RPMI8226 (cell line): ENCODE results near the gene MAT2A.
A peak's percentile ranks its signal among the peaks of the same experiment; 100 is the strongest.
"Not testable (repeated sequence)": the region's sequence is repeated elsewhere in the genome, so short reads cannot be mapped to it uniquely, and the experiment has no call there.

Source experiments
- DNase-seq: peaks from one replicate; pipeline ENCODE4 v3.0.0-alpha.2; 2015

Gene MAT2A

GRCh38 chr2:85547859-85548607, 9.1 kb downstream of the MAT2A start:
- DNase-seq, result no peak

DNA sequence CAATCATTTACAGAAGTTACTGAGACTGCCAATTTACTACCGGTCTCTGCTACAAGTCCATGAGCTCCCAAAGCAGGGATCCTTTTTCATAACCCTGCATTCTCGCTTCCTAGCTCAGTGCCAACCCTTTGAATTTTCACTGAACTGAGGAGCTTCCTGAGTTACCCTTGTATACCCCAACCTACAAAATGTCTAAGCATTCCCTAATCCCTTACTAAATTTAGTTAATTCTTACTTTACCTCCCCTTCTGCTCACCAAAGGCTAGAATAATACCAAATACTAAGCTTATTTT, 9.6 kb downstream of the MAT2A start:
- no peak for DNase-seq

DNA sequence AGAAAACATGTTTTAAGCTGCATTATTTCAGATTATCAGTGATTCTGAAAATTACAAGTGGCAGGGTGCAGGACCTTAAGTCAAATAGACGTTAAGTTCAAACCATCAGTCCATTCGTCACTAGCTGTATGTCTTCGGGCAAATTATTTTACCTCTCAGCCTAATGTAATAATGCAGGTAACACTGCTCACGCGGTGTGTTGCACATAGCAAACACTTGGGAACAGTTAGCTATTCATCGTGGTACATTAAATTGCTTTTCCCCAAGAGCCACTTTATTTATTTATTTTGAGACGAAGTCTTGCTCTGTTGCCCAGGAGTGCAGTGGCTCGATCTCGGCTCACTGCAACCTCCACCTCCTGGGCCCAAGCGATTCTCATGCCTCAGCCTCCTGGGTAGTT, 10.1 kb downstream of the MAT2A start:
- DNase-seq, result no peak

- DNase-seq, result no peak
These were observed 10.9 kb downstream of the MAT2A start for GRCh38 chr2:85549826-85550225.

DNA sequence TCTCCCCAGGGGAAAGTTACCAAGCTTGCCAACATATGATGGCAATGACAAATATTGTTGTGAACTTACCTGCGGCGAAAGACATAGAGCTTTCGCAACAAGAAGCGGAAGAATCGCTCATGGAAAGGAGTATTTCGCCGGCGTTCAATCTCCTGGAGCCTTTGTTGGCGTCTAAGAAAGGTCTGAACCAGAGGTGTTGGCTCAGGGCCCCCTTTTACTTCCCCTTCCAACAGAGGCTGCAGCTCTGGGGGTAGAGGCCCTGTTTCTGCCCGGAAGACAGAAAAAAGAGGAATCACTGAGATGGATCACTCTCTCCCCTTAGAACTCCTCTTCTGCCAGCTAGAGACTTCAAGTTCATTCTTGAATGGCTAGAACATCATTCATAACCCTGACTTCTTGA, 11.5 kb downstream of the MAT2A start:
- DNase-seq, result no peak

- peak; percentile 80 for DNase-seq
These were observed 13.0 kb downstream of the MAT2A start for GRCh38 chr2:85551698-85552678.

DNA sequence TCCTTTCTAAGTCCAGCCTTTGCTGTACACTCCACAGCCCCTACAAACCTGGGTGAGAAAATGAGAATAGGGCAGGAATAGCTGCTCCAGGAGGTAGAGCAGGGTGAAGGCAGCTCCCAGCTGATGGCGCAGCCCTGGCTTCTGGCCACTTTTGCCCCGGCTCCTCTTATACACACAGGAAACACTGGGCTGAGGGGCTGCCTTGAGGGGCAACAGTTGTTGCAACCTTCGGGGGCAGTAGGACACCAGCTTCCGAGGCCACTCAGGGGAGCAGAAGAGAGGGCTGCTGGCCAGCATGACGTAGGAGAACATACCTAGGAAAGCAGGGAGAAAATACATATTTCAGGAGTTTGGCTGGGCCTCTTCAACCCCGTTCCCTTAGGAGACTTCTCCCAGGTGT, 14.2 kb downstream of the MAT2A start:
- no peak for DNase-seq

DNA sequence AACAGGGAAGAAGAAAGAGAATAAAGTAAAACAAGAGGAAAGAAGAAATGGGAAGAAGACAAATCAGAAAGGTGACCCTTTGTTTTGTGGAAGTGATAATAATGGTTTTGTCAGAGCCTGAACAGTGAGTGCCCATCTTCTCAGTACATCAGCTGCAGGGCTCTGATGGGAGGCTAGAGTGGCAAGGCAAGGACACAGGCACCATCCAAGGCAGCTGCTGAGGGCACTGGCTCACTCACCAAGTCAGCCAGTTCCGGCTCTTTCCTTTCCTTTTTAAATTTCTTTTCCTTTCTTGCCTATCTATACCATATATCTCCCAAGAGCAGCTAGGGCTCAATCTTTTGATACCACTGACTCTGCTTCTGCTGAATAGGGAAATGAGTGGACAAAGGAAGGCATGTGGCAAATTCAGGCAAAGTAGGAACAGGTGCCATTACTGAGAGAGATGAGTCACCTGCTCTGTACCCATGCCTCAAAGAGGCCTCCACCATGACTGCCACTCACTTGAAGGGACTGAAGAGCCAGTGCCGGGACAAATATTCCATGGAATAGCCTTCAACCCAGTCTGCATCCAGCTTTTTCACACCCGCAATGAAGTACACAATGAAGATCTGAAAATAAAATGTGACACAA, 16.1 kb downstream of the MAT2A start:
- no peak for DNase-seq

DNA sequence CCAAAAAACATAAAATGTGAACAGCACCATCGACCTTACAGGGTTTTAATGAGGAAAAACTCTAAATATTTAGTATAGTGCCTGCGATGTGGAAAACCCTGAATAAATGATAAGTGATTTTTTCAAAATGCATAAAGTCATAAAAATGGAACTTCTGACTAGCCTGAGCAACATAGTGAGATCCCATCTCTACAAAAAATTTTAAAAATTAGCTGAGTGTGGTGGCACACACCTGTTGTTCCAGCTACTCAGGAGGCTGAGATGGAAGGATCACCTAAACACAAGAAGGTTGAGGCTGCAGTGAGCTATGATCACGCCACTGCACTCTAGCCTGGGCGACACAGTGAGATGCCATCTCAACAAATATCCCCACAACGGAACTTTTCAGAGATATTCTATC, 18.2 kb downstream of the MAT2A start:
- DNase-seq, result no peak

GRCh38 chr2:85558160-85558559, 19.2 kb downstream of the MAT2A start:
- no peak for DNase-seq

- DNase-seq, result not testable (repeated sequence)
These were observed 21.4 kb downstream of the MAT2A start for GRCh38 chr2:85560403-85560726.

GRCh38 chr2:85560812-85561279, 21.9 kb downstream of the MAT2A start:
- DNase-seq, result no peak

DNA sequence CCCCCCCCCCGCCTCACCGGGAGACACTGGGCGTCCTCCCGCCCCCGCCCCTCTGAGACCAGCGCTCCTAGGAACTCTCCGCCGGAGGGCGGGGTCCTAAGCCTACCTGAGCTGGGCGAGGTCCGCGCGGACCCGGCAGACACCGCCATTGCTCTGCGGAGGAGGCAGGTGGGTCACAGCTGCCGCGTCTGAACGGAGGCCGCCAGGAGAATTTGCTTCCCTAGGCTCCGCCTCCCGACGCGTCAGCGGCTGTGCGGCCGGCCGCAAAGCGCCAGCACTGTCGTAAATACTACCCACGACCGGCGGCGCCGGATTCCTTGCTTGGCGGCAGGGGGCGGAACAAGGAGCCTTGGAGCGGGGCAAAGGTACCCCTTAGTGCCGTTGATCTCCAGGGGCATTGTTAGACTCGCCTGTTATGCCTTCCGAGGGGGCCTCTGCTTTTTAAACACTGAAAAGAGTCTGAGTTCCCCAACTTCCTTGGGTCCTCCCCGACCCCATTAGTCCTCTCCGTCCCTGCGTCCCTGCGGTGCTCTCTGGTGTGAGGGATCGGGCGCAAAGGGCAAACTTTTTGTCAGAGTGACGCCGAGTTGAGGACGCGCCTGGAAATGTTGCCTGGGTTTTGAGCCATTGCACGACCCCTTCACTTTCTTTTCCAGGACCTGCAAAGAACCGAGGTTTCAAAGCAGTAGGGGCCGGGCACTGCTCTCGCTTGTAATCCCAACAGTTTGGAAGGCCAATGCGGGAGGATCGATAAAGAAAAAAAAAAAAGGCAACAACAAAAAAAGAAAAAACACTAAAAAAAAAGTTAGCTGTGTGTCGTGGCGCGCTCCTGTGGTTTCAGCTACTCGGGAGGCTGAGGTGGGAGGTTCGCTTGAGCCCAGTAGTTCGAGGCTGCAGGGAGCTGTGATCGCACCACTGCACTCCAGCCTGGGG, 22.6 kb downstream of the MAT2A start, which contains the start of gene GGCX:
Gene GGCX (minus strand): TSS at position 214 of the 933 bp plus-strand sequence. CDS start 65 bp downstream, at position 149.
- DNase-seq, result peak; percentile 98

DNA sequence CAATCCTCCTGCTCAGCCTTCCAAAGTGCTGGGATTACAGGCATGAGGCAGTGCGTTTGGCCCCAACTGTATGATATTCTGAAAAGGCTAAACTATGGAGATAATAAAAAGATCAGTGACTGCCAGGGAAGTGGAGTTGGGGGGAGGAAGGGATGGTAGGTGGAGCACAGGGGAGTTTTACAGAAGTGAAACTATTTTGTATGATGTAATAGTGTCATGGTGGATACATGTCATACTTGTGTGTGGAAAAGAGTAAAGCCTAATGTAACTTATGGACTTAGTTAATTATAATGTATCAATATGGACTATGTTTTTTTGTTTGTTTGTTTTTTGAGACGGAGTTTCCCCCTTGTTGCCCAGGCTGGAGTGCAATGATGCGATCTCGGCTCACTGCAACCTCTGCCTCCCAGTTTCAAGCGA, 25.2 kb downstream of the MAT2A start:
- peak; percentile 53 for DNase-seq

DNA sequence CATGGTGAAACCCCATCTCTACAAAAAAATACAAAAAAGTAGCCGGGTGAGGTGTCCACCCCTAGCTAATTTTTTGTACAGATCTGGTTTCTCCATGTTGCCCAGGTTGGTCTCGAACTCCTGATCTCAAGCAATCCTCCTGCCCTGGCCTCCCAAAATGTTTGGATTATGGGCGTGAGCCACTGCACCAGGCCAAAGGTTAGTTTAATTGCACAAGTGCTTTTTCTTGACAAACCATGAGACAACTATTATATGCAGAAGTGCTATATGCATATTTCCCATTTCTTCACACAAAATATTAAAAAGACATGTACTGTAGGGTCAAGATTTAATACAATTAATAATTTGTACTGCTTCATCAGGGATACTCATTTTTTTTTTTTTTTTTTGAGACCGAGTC, 27.3 kb downstream of the MAT2A start:
- no peak for DNase-seq

GRCh38 chr2:85575739-85576138, 36.8 kb downstream of the MAT2A start:
- DNase-seq, result no peak

- no peak for DNase-seq
These were observed 38.1 kb downstream of the MAT2A start for GRCh38 chr2:85577063-85577385.

GRCh38 chr2:85577386-85578242, 38.6 kb downstream of the MAT2A start, which contains the start of gene VAMP8:
TSS of gene VAMP8 (plus strand) at chr2:85577586. CDS start at chr2:85577647, 61 bp downstream.
- DNase-seq, result peak; percentile 85

GRCh38 chr2:85578243-85579180, 39.5 kb downstream of the MAT2A start:
- peak; percentile 63 for DNase-seq

GRCh38 chr2:85579266-85579935, 40.4 kb downstream of the MAT2A start:
- no peak for DNase-seq
